NCI-H345 (cell line): ENCODE data around the gene HRH3.

Source experiments
- DNase-seq: peaks from one replicate; lab custom pipeline; 2025; lab: John Stamatoyannopoulos, UW

HRH3 gene

DNA sequence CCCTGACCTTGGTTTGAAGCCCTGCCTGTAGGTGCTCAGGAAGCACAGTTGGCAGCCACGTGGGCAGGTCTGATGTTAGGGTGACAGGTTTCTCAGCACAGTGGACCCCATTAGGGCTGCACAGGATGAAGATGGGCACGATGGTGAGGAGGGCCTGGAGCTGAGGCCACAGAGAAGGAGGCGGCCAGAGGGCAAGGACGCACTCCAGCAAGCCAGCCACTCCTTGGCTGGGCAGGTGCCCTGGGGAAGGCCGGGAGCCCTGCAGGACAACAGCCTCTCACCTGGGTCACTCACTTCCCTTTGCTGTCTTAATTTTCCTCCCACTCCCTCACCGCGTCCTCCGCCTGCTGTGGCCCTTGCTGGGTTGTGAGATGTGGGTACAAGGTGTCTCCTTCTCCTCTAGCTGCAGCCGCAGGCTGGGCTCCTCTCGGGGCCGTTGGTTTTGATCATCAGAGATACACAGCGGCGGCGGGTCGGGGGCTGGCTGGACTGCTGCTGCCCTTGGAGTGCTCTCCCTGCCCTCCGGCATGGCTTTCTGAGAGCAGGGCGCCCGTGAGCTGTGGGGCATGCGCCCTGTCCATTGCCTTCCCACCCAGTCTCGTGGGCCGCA is 23.9 kb upstream of the HRH3 start:
- no peak for DNase-seq

DNA sequence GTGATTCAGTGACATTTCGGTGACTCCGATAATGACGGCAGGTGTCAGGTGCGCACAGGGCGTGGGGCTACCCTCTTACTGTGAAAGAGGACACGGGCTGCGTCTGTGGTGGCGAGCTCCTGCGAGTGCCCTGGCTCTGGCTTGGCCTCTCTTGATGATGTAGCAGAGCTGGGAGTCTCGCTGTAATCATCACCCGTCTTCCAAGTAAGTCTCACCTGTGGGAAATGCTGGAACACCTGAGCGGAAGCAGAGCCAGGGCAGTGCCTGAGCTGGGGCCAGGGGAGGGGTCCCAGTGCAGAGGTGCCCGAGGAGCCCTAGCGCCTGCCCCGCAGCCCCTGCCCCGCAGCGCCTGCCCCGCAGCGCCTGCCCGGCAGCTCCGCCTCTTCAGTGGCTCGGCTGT is 23.0 kb upstream of the HRH3 start:
- no peak for DNase-seq

DNA sequence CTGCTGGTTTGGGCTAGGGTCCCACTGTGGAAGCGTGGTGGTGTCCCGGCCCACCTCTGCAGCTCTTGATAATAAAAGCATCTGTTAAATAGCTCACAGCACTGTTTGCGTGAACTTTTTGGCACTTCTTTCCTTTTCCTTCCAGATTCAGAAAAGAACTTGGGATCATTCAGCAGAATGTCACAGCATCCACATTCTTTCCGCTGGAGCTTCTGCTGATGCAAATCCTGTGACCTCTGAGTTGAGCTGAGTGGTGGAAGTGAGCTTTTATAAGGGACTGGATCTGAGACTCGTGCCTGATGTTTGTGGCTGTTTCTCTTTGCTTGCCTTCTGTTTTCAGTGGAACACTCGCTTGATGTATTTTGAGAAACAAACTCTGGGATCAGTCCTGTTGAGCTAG is 22.1 kb upstream of the HRH3 start:
- DNase-seq, result no peak

DNA sequence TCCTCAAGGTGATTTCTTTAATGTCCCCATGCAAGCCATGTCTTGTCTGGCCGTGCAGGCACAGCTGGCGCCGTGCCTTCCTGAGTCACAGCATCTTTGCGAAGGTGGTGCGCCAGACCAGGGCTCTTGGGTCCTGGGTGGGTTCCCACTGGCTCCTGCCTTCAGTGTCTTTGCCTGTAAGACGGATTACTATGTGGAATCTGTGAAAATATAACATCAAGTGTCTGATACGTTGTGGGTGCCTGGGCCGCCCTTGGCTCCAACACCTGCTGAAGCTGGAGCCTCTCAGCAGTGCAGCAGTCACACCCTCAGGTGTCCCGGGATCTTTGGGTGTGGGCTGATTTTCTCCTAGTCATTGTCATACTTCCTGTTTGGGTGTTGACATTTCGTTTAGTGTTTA is 21.4 kb upstream of the HRH3 start:
- DNase-seq, result peak; percentile 49

DNA sequence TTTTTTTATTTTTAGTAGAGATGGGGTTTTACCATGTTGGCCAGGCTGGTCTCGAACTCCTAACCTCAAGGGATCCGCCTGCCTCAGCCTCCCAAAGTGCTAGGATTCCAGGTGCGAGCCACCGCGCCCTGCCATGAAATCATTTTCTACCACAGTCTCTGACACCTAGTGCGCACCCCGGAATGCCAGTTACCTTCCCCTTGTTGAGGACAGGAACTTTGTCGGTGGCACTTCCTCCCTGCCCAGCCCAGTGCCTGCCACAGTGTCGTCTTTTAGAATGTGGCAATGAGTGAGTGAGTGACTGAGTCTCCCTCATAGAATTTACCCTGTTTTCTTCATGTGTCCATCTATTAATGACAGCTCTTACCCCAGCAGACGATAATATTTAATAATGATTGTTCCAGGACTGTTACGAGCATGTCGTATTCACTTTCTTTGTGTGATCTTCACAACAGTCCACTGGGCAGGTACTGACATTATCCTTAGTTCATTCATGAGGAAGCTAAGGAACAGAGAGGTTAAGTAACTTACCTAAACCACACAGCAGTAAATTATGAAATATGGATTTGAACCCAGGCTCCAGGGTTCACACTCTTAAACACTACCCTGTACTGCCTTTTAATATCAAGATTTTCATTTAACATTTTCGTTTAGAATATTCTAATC is 20.1 kb upstream of the HRH3 start:
- DNase-seq, result no peak

DNA sequence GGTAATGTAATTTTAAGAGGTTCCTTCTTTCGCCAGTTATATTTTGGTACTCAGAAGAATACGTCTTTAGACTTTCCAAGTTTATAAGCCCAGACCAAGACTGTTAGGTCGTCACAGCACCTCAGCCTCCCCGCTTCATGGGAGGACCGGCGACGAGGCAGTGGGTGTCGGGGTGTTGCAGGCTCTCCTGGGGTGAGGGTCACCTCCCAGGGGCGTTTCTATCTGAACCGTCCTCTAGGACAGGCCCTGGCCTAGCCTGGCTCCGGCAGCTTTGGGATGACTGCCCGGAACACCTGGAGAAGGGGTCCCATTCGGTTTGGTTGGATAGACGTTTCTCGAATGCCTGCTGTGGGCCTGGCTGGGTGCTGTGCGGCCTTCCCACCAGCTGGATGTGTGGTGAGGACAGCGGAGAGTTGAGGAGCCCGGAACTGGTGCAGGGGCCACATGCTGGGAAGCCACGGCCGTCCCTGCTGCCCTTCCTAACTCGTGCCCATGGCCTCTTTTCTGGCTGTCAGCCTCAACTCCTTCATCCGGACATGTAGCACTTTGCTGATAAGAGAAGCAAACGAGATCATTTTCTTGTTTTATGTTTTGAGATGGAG is 19.3 kb upstream of the HRH3 start:
- DNase-seq, result peak; percentile 27

DNA sequence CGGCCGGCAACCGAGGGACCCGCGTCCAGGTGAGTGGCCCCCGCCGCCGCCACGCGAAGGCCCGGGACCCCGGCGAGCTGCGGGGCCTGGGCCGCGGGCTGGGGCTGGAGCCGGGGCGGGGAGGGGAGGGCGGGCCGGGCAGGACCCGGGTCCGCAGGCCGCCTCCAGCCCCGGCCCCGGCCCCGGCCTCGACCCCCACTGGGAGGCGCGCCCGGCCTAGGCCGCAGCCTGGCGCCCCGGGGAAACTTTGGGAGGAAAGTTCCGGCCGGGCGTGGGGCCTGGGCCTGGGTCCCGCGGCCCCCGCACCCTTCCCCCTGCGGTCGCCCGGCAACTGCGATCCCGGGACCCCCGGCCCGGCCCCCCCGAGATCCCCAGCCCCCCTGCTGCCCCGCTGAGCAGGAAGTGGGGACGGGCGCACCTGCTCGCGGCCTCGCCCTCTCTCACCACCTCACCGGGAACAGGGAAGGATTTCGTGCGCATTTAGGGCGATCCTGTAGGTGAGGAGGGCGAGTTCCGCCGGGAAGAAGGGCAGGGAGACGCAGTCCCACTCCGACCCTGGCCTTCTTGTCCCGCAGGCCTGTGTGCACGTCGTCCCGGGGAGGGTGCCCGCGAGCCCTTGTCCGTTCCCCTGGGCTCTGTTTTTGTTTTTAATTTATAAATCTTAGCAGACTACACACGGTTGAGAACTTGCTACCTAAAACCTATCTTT is 18.6 kb upstream of the HRH3 start:
- peak; percentile 63 for DNase-seq

DNA sequence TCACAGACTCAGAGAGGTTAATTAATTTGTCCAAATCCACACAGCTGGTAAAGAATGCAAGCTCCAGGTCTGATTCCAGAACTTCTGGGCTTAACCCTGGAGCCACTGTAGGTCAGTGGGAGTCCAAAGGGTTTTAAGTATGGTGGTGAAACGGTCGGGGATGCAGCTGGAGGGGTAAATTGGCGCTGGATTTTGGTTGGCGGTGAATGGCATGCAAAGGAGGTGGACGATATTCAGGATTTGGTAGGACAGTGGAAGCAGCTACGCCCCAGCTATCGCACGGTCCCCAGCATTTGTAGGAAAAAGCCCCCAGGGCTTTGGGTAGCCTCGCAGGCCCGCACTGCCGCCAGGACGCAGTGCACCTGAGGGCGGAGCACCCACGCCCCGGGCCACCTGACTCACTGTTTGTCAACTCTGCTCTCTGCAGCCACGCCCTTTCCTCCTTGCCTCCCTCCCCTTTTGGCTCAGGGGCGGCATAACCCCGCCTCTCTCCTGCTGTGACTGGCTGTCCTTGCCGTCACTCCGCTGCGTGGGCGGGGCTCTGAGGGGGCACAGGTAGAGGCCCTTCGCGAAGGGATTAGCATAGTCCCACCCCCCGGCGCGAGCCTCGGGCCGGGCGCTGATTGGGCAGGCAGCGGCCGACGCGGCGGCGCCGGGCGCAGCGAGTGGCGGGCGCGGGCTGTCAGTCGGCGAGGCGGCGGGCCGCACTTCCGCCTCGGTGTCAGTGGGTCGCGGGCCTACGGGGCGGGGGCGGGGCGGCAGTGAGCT is 17.9 kb upstream of the HRH3 start, which contains the start of gene OSBPL2:
TSS of gene OSBPL2 (plus strand) at position 721 of the 768 bp plus-strand sequence. CDS start 17,664 bp downstream, outside the sequence.
- DNase-seq, result peak; percentile 100

DNA sequence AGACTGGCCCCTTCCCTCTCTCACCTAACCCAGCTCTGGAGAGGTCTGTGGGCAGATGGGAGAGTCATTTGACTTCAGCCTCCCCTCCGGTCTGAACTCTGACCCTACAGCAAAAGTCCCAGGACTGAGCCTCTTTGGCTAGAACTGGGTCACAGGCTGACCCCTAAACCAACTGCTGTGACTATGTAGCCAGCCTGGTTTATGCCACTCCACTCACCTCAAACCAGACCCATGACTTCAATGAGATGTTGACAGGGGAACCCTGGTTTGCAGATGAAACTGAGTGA is 17.4 kb upstream of the HRH3 start:
- DNase-seq, result no peak

DNA sequence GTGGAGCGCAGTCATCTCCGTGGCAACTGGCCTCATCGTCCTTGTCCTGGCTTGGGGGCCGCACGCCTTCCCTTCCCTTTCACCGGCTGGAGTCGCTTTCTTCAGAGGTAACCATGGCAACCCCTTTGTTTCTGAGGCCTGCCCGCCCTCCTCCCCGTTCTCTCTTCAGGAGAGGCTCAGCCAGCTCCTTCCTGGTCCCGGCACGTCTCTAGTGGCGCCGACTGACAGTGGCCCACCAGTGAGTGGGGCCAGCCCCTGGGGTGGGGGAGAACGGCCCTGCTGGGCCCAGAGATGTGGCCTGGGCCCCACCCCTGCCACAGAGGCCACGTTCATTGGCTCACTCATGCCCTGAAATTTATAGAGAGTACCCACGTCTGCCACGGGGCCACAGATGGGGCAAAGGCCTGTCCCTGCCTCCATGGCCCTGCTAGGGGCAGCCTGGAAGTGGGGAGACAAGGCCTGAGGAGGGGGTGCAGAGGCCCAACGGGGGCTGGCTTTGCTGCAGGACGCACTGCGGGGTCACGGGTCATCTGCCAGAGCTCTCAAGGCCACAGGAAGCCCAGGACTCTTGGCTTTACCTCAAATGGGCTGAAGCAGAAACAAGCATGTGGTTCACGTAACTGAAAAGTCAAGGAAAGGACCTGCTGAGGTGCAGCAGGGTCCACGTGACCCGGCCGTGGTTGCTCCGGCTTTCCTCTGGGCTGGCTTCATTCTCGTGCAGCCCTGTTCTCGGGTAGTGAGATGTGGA is 16.9 kb upstream of the HRH3 start:
- no peak for DNase-seq

DNA sequence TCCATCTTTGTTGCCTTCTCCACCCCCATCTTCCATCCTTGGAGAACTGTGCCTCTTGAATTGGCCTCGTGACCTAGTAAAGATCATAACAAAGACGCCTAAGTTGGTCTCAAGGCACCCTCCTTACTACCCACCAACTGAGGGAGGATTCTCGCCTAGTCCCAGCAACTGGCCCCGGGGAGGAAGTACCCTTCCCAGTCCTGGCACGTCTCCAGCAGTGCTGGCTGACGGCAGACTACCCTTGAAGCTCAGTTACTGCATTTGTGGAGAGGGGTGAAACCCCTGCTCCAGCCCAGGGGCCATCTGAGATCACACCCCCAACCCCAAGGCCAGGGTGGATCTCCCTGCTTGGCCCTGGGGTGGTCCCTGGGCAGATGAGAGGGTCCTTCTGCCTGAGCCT is 16.1 kb upstream of the HRH3 start:
- DNase-seq, result no peak

DNA sequence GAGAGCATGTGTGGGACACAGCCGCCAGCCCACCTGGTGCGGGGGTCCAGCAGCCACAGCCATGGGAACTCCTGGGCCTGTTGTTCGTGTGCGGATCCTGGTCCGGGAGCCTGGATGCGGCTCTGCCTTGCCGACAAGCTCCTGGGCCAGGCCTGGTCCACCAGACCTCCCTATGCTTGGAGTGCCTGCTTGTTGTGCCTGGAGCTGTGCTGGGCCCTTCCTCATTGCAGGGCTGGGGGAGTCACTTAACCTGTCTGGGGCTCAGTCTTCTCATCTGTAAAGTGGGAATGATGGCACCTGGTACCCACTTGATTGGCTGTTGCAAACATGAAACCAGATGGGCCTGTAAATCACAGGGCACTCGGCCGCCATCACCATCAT is 15.7 kb upstream of the HRH3 start:
- no peak for DNase-seq

DNA sequence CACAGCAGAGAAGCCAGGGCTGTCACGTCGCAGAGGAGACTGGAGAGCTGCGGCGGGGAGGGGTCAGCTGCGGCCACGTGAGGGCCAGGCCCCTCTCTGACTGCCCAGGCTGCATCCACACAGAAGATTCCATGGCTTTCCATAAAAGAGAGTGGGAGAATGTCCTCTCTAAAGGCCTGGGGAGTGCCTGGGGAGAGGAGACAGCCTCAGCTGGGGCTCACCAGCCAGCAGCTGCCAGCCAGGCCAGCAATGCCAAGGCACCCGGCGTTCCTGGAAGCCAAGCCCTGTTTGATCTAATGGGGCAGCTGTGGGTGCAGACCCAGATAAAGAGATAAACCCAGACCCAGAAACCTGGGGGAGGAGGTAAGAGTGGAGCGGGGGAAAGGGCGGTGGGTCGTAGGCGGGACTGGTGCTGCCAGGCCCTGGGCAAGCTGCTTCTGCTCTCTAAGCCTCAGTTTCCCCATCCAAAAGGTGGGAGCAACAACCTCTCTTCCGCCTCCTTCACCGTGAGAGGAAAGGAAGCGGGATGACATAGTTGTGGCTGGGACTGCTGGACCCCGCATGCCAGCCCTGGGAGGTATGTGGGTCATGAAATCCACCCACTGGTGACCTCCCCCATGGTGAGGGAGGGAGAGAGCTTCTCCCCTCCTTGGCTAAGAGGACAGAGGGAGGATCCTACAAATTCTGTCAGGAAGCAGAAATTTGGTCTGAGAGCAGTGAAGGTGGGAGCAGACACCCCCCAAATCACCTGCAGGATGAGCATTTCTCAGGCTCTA is 15.1 kb upstream of the HRH3 start:
- no peak for DNase-seq

DNA sequence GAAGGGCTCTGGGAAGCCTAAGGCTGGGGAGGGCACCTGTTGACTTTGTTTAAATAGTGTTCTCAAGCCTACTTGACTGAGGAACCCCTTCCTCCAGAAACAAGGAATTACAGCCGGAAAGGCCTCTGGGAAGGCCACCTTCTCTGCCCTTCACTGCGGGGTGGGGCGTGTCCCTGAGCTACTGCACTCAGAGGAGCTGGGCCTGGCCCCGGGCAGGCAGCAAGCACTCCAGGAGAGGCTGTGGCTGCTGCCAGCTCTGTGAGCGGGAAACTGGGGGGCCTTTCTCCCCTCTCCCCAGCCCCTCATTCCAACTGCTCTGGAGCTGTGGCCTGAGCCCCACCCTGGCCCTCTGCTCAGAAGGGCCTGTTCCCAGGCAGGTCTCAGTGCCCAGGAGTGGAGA is 14.3 kb upstream of the HRH3 start:
- DNase-seq, result no peak

DNA sequence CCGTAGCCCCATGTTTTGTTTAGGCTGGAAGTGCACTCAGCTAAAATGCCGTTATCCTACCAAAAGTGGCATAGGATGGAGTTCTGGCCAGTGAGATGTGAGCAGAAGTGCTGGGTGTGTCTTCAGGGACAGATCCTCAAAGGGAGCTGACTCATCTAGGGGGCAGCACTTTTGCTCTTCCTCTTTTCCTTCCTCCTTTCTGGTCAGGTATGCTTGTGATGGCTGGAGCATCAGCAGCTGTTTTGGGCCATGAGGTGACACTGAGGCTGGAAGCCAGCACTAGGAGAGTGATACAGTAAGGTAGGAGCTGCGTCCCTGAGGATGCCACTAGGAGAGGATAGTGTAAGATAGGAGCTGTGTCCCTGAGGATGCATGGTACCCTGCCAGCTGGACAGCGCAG is 13.6 kb upstream of the HRH3 start:
- no peak for DNase-seq

DNA sequence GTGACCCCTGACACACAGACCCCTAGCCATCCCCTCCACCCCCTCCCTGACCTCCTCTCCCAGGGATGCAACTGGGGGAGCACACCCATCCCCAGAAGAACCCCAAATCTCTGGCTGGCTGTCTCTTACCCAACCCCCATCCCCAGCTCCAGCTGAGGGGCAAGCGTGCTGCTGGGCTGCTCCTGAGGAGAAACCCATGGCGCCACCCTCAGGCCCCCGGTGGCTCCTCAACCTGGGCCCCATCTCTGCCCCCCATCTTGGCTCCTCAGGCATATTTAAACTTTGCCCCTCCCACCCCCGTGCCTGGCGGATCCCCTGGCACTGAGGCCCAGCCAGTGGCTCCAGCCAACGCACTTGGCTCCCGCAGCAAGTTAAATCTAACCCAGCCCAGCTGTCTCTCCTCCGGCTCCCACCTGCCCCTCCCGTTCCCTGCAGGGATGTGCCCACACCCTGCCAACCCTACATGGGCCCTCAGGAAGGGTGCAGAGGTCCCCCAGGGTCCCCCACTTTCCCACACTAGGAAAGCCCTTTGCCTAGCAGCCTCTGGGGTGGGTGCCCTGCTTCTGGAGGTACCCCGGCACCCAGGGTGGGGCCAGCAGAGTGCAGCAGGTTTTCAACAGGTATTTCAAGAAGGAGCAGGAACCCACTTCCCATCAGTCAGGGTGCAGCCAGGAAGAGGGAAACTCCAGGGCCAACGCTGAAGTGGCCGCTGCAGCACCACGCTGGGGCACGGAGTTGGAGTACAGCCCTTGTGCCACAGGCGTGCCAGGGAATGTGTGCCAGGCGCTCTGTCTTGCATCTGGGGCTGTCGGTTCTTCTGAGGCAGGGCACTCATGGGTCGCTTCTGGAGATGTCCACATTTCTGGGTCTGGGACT is 12.9 kb upstream of the HRH3 start:
- DNase-seq, result no peak

DNA sequence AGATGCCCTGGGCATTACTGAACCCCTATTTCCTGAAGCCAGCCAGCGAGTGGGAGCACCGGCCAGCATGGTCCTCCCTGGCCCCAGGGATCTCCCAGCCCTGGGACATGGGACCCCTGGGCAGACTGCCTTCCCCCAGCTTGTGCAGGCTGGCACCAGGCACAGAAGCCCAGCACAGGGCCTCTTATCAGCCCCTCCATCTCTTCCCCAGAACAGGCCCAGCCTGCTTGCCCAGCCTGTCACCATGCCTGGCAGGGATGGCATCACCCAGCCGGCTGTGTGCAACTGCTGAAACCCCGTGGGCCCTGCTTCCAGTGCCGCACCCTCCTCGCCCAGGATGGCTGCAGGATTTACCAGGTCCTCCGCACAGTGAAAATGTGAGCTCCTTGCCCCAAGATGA is 12.1 kb upstream of the HRH3 start:
- no peak for DNase-seq

DNA sequence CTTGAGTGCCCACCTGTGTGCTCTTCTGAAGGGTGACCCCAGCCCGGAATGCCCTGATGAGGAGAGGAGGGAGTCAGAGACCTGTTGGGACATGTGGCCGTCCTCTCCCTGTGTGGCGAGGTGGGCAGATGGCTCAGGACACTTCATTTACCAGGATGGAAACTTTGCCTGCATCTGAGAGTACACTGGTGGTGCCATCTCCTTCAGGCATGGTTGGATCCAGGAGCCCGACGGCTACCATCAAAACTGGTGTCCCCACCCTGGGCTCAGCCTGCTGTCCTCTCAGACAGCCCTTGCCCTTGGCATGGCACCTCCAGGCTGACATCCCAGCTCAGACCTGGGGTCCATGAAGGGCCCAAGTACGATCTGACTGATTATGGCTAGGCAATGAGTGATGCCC is 11.2 kb upstream of the HRH3 start:
- no peak for DNase-seq

DNA sequence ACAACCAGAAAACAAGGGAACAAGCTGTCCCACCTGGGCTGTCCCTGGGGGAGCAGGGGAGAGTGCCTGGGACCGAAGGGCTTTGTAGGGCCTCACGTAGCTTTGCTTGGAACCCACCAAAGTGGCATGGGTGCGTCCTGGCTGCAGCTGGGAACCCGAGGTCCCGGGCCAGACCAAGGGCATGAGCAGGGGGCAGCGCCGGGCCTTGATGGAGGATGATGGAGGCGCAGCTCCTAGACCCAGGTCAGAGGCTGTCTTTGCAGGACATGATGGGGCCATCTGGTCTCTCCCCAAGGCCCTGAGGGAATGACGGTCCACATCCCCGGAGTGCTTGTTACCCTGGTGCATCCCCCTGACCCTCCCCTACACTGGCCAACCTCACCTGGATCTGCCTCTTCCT is 10.6 kb upstream of the HRH3 start:
- DNase-seq, result no peak

DNA sequence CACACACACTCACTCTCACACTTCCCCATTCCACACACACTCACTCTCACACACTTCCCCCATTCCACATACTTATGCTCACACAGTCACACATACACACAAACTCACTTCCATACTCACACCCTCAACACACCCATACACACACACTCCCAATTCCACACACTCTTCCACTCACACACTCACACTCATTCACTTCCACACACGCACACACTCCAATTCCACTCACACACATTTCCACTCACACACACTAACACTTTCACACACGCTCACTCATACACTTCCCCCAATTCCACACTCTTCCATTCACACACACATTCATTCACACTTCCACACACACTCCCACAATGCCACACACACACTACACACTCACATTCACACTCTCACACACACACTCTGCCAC is 10.2 kb upstream of the HRH3 start:
- DNase-seq, result no peak
